Ecto neural progenitor cell (in vitro differentiated cells): ENCODE results near the gene ADGRL3.
"Not testable (repeated sequence)": the region's sequence is repeated elsewhere in the genome, so short reads cannot be mapped to it uniquely, and the experiment has no call there.

Source experiments
- DNase-seq: peaks from one replicate; pipeline ENCODE4 v3.0.0-alpha.2; 2018; ENCODE audit warnings: low spot score

Gene ADGRL3

DNA sequence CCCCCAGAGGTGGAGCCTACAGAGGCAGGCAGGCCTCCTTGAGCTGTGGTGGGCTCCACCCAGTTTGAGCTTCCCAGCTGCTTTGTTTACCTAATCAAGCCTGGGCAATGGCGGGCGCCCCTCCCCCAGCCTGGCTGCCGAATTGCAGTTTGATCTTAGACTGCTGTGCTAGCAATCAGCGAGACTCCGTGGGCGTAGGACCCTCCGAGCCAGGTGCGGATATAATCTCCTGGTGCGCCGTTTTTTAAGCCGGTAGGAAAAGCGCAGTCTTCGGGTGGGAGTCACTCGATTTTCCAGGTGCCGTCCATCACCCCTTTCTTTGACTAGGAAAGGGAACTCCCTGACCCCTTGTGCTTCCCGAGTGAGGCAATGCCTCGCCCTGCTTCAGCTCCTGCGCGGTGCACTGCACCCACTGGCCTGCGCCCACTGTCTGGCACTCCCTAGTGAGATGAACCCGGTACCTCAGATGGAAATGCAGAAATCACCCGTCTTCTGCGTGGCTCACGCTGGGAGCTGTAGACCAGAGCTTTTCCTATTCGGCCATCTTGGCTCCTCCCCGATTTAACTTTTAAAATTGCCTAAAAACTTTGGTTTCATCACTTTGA, 446.7 kb downstream of the ADGRL3 start:
- DNase-seq, result not testable (repeated sequence)

DNA sequence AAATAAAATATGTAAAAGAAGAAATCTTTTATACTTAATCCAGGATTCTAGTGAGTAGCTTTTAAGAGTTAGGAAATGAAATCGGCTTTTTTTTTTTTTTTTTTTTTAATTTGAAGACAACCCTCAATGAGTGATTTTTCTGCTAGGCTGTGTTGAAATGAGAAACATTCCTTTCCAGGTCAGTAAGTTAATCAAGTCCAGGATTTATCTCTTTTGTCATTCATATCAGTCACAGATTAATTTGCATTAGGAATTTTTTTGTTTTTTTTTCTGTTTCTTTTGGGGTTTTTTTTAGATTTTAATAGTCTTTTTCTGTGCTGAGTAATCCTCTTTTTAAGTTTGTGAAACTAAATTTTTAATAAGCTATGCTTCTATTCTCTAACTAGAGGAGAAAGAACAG, 448.1 kb downstream of the ADGRL3 start:
- DNase-seq, result no peak

DNA sequence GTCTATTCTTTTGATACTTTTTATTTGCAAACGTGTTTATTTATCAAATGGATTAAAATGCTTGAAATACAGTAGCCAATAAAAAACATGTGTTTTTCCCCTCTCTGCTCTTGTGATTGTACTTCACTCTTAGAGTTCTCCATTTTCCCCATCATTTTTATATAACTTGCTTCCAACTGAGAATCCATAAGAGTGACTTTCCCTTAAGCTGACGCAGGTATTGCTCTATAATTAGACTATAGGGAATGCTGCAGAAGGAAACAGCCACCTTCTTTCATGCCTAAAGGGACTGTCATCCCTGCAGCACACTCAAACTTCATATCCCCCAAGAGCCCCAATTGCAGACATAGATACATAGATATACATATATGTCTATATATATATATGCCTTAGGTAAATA, 456.9 kb downstream of the ADGRL3 start:
- DNase-seq, result no peak

DNA sequence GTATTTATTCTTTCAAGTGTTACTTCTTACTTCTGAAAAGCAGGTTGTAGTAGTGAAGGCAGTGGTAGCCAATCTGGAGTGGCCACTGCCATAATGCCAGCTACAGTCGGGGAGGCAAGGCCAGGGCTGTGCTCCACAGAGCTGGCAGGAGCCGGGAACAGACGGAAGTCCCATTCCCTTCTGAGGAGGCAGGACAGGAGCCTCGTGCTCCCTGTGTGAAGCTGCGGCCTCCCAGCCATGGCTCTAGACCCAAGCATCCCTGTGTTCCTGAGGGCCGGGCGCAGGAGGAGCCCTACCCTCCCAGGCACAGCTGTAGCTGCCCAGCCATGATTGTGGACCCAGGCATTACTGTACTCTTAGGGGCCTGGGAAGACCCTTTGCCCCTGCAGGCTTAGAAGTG, 461.8 kb downstream of the ADGRL3 start:
- no peak for DNase-seq

DNA sequence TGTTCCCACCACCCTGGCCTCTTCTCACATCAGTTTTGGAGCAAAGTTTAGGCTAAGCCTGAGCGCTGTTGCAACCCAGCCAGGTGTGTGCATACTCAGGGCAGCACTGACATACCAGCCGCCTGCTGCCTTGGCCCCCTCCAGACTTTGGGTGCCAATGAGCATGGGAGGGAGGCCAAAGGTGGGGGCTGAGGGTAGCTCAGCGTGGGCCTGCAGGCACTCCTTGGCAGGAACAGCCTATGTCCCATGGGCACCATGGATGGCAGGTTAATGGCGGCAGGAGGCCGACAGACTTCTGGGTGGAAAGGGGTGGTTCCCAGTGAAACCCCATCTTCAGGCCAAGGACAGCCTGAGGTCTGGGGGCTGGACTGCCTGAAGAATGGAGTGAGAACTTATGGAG, 462.2 kb downstream of the ADGRL3 start:
- DNase-seq, result no peak

DNA sequence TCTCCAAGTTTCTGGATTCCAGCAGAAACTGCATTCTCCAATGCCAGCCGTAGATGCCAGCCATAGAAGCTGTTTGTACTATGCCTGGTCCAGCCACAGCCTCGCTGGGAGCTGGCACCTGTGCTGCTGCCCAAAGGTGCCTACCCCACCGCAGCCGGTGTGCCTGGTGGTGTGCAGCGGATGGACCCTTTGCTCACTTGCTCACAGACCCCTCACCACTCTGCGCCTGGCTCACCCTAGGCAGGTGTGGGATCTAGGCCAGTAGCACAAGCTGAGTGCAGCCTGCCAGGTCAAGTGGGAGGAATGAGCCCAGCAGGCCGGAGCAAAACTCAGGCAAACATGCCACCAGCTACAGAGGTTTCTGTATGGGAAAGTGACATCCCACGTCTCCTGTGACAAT, 463.2 kb downstream of the ADGRL3 start:
- no peak for DNase-seq

DNA sequence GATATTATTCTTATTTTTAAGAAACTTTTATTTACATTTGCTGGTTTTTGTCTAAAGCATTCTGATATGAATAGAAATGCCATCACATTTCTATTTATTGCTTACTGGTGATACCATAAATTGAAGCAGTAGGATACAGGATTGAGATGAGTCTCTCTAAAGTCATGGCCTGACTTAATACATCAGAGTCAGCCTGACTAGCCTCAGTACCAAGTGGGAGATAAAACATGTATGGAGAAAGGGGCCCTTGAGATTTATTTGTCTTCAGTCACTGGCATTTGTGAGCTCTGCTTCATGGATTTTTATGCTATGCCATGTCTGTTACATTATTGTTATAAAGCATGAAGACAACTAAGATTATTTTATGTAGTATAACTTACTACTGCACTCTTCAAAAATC, 465.5 kb downstream of the ADGRL3 start:
- no peak for DNase-seq

DNA sequence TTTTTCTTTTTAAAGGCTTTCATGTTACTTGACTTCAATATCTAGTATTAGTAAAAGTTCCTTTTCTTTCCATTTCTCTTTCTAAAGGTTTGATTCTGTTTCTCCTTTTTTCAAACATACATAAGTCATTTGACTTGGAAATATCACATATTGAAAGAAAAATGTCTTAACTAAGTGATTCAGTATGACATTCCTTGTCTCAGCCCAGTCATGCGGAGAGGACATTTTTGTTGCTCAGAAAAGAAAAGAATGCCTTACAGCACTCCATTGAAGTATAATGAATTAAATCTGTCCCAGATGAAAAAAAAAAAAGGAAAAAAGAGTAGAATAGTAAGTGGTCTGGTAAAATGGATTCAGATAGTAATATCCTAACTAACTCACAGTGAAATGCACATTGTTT, 466.1 kb downstream of the ADGRL3 start:
- no peak for DNase-seq

DNA sequence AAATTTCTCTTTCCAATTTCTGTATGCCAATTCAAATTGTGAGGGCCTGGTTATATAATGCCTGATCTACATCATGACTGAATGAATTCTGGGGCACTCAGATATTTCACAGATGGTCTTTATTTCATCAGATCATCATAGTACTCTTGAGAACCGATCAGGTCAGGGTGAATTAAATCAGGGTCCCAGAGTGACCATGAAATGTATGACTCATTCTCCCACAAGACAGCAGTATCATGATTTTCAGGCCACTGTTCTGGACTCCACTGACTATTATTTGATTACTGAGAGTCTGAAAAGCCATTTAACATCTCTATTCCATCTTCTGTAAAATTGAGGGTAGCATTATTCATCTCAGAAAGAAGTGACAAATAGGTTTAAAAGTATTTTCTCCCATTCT, 471.5 kb downstream of the ADGRL3 start:
- DNase-seq, result no peak

DNA sequence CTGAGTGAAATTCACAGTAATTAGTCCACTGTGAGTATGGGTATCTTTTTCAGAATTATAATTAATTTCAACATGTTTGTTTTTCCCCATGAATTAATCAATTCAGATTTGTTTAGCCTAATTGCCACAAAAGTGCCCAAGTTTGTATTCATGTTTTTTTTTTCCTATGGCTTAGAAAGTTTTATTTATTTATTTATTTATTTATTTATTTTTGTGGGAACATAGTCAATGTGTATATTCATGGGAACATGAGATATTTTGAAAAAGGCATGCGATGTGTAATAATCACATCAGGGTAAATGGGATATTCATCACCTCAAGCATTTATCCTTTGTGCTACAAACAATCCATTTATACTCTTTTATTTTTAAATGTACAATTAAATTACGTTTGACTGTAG, 475.3 kb downstream of the ADGRL3 start:
- DNase-seq, result no peak

DNA sequence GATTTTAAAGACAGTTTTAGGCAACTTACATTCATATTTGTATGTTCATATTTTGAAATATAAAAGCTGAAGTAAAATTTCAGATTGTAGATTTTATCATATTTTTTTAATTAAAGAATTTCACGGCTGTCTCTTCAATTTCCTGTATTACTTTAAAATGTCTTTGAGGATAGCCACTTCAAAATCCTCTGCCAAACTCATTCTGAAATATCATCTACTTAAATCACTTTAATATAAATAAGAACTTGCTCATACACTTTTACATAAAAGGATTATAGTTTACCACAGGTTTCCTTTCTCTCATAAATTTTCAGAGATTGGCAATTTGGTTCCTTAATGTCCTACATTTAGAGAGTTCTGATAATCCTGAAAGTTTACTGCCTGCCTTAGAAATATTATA, 478.2 kb downstream of the ADGRL3 start:
- DNase-seq, result no peak

DNA sequence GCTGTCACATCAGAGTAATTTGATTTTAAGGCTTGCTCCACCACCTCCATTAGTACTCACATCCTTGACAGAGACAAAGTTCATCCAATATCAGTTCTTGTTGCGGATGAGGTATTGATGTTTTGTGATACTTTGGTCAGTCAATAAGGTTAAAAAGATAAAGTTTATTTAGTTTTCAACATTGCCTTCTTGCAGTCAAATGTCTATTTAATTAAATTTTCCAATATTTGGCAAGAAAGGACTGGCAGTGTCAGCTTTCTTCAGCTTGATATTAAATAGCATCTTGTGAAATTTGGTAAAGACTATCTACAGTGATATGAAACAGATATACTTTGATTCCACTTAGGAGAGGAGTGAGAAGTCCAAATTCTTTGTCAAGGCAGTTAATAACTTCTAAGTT, 493.4 kb downstream of the ADGRL3 start:
- DNase-seq, result no peak

DNA sequence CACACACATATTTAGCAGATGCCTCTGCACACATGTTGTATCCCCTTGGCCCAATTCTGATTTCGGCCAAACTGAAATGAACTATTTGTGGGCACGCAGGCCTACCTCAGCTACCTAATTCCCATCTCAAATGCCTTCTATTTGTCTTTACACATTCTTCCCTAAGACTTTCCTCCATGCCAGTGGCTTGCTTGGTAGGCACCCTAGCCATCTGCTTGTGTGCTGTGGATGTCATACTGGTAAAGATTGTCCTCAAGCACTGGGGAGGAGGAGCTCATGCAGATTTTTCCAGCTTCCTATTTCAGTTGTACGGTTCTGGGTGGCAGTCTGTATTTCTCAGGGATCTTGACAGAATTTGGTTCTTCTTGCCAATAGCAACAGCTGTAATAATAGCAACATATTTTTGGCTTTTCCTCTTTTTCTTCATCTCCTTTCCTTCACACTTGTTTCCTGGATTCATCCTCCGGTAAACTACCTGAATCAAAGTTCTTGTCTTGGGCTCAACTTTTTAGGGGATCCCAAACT, 514.3 kb downstream of the ADGRL3 start:
- DNase-seq, result no peak

DNA sequence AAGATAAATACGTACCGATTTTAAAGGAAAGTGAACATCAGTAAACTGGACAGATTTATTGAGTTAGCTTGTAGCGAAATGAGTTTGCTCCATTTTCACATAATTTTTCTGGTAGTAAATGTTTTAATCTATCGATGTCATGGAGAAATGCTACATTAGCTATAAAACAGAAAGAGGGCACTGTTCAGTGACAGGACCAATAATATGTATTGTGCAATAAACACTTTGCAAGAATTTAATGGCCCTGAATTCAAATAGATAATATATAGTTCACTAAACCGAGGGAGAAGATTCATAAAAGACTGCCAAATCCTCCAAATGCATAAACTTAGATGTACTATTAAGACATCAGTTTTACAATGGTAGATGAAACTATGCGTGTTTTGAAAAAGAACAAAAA, 516.3 kb downstream of the ADGRL3 start:
- DNase-seq, result no peak

DNA sequence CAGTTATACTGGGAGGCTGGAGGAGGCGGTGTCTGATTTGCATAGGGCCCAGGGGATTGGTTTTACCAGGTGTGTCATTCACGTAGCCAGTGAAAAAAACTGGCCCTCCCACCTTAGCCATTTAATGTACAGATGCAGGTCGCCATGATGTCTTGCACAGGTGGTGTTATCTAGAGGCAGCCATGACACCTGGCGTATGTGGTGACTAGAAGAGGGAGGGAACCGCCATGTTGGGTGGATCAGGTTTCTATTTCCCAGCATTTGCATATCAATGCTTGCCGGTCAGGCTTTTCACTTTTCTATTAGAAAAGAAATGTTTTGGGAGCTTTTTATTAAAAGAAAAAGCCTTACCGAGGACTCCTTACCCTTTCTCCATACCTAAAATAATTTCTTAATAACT, 523.4 kb downstream of the ADGRL3 start:
- no peak for DNase-seq

DNA sequence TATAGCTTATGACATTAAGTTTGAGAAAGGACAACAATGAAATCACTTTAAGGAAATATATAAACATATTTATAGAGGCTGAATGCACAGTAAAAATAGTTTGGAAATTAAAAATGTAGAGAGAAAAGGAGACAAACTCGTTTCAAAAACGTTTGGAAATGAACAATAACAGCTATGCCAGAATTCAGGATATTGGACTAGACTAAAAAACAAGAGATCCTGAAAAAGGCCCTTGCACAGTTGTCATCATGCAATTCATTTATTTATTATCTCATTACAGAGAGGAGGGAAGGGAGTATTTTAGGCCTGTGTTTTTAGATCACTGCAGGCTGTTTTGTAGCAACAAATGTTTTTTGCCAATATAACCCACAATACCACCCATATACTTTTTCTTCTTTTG, 527.2 kb downstream of the ADGRL3 start:
- DNase-seq, result no peak

DNA sequence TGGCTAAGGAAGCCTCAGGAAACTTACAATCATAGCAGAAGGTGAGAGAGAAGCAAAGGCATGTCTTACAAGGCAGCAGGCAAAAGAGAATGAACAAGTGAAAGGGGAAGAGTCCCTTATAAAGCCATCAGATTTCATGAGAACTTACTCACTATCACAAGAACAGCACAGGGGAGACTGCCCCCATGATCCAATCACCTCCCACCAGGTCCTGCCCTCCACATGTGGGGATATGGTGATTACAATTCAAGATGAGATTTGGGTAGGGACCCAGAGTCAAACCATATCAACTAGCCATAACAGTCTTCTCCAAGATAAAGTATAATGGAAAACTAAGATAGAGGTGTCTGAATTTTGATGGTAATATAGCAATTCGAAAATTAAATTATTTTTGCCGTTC, 534.3 kb downstream of the ADGRL3 start:
- no peak for DNase-seq

DNA sequence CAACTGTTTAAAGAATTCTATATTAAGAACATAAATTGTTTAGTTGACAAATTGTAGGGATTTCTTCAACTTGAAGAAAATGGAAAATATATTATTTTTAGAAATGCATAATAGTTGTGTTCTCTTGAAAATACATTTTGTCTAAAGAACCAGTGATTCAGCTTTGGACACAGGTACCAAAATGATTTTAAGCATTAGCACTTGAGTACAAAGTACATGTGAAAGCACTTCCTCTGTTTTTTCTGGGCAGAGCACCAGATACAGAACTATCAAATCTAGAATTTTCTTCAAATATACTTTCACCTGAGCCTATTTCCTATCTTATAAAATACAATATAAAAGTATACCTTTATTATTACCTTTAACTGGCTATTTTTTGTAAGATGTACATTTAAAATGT, 539.8 kb downstream of the ADGRL3 start:
- DNase-seq, result no peak

DNA sequence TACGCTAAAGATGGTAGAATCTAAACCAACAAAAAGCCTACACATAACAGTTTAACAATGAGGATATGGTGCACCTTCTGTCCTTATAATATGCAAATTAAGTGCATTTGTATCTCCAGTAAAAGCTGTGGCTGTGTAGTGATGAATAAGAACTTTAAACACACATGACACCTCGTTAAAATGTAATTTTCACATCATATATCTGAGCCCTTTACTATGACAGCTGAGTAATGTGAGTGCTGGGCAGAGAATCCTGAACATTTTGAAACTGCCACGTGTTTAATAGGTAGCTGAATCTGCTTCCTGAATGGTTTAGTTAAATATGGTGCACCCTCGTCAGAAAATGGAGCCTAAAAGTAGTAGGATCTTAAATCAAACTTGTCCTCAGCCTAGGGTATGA, 540.8 kb downstream of the ADGRL3 start:
- DNase-seq, result no peak

DNA sequence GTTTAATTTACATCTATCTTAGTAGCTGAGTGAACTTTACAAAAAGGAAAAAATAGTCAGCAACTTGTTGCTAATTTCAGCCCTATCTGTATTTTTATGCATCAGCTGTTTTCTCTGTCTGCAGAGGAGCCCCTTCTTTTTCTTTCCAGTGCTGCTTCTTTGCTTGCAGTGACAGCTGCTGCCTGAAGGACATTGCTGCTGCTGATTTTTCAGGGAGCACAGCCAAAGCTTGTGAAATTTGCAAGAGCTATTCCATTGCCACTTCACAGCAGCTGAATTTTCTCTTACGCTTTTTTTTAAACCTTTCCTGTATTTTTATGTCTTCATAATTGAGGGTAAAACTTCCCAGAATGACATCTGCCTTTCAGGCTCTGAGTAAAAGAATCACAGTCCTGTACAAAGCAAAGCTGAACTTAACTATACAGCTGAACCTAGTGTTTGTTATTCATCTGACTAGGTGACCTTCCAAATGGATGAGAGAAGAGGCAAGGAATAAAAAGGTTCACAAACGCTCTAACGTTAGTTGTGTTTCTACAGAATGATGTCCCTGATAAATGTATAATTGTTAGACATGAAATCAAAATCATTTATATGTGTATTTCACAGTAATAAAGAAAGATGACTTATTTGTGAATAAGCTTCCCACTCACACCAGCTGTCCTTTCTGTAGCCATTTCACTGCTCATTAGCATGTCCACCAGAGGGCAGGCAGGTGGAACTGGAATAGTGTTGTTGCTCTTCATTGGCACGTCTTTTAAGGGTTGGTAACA, 541.4 kb downstream of the ADGRL3 start:
- no peak for DNase-seq

DNA sequence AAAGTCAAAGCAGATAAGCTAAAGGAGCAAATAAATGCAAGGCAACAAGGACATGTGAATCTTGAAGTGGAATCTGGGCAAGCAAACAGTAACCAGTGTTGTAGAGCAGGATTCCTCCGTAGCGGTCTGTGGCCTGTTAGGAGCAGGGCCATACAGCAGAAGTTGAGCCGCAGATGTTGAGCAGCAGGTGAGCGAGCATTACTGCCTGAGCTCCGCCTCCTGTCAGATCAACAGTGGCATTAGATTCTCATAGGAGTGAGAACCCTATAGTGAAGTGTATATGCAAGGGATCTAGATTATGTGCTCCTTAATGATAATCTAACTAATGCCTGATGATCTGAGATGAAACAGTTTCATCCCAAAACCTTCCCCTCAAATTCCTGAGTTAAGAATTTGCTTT, 550.7 kb downstream of the ADGRL3 start:
- DNase-seq, result no peak

DNA sequence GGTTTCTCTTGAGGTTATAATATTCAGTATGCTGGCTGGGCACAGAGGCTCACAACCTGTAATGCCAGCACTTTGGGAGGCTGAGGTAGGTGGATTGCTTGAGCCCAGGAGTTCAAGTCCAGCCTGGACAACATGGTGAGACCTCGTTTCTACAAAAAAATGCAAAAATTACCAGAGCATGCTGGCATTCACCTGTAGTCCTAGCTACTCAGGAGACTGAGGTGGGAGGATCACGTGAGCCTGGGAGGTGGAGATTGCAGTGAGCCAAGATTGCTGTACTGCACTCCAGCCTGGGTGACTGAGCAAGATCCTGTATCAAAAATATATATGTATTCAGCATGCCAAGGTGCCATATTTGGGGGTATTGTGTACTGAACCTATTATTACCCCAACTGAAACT, 552.5 kb downstream of the ADGRL3 start:
- DNase-seq, result no peak

DNA sequence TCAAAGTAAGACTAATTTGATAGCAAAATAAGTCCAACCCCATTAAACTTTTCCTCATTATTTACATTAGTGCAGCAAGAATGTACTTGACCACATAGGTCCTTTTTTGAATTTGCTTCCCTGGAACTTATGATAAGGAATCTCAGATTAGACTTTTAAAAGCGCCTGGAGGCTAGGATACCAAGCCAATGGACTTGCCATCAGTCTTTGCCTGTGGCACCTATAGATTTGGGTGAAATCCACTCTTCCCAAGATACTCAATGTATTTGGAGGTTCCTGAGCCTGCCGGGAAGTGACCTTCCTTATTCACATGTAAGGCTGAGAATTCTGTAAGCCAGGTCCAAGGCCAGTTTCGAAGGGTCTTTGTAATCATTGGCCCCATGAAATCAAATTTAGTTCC, 553.6 kb downstream of the ADGRL3 start:
- no peak for DNase-seq

DNA sequence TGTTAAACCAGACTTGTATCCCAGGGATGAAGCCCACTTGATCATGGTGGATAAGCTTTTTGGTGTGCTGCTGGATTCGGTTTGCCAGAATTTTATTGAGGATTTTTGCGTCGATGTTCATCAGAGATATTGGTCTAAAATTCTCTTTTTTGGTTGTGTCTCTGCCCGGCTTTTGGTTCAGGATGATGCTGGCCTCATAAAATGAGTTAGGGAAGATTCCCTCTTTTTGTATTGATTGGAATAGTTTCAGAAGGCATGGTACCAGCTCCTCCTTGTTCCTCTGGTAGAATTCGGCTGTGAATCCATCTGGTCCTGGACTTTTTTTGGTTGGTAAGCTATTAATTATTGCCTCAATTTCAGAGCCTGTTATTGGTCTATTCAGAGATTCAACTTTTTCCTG, 556.8 kb downstream of the ADGRL3 start:
- DNase-seq, result not testable (repeated sequence)
